Astrocyte of the cerebellum (primary cell): ENCODE measurements around the gene IDH3A.

Source experiments
- DNase-seq: peaks from one replicate; pipeline ENCODE4 v3.0.0-alpha.2; 2011; ENCODE audit warnings: low read depth
- H3K4me3 ChIP-seq: 2 replicates; pipeline ENCODE4 v1.5.1; 2011; ENCODE audit warnings: mild to moderate bottlenecking, low read depth, low read length, moderate library complexity
- CTCF ChIP-seq: IDR thresholded peaks from 2 replicates; pipeline ENCODE4 v1.5.1; 2012; ENCODE audit warnings: low read length, low read depth, moderate library complexity, mild to moderate bottlenecking; ENCODE audit errors: missing control alignments
- in situ Hi-C: cut with HindIII; loops from 2 replicates; pipeline ENCODE4 v1.10.0; 2017; ENCODE audit warnings: low sequenced_read_pairs

IDH3A gene

GRCh38 chr15:78110096-78110495, 39.1 kb upstream of the IDH3A start:
- H3K4me3 ChIP-seq, result no peak overlapping the region
- TF ChIP-seq CTCF, result no peak
- no peak for DNase-seq
- in situ Hi-C loops, result no loop called here

DNA sequence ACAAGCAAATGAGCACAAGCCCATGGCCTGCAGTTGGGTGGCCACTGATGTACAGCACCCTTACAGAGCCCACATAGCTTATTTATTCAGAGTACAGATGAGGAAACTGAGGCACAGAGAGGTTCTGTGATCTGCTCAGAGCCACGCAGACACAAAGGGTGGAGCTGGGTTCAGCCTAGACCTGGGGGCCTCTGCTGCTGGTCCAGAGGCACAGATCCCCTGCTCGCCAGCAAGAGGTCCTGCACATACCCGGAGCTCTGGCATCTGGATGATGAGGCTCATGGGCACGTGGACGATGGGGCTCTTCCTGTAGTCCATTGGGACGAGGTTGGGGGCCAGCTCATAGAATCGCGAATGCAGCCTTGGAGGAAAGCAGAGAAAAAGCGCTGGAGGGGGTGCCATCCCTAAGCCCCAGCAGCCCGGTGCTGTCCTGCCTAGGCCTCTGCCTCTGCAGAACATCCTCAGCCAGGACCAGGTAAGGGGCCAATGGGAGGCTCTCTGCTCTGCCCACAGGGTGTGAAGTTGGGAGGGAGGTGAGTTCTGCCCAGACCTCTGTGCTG, 38.2 kb upstream of the IDH3A start:
- no peak overlapping the region for H3K4me3 ChIP-seq
- TF ChIP-seq CTCF, result no peak
- in situ Hi-C loops, result no loop called here
- DNase-seq, result no peak

DNA sequence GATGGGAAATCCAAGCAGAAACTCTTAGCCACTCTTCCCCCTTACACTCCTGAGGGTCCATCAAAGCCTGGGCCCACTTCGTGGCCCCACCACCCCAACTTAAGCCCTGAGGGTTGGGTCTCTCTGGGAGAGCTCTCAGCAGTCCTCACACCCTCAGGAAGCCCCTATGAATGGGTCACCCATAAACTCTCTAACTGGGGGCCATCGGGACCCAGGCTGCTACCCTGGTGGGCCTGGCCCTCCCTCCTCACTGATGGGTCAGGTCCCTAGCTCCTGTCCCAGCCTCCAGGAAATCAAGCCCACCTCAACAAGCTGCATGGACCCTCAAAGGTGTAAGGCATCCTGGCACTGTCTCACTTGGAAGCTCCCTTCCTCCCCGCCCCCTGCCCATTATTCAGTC, 37.4 kb upstream of the IDH3A start:
- no peak overlapping the region for H3K4me3 ChIP-seq
- no peak for DNase-seq
- no peak for TF ChIP-seq CTCF
- in situ Hi-C loops, result no loop called here

DNA sequence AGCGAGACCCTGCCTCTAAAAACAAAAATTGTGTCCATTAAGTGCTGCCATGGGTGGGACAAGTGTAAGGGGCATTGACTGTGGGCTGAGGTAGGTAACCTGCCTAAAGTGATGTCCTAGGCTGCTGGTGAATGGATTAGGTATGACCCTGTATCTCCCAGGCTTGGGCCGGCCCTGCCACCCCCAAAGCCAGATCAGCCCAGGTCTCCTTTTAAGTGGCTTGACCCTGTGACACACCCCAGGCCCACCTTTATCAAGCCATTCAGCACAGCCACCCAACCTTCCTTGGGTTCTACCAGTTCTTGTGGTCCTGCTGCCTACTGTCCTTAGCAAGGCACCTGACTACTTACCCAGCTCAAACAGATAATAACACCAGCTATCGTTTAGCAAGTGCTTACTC, 36.6 kb upstream of the IDH3A start:
- no peak for TF ChIP-seq CTCF
- in situ Hi-C loops, result no loop called here
- DNase-seq, result no peak
- H3K4me3 ChIP-seq, result no peak overlapping the region

- no peak for DNase-seq
- no peak for TF ChIP-seq CTCF
- H3K4me3 ChIP-seq, result no peak overlapping the region
- in situ Hi-C loops, result no loop called here
Measured at GRCh38 chr15:78120523-78120922, 28.6 kb upstream of the IDH3A start.

- no peak overlapping the region for H3K4me3 ChIP-seq
- in situ Hi-C loops, result no loop called here
- no peak for DNase-seq
- no peak for TF ChIP-seq CTCF
Measured at GRCh38 chr15:78125267-78125666, 23.9 kb upstream of the IDH3A start.

DNA sequence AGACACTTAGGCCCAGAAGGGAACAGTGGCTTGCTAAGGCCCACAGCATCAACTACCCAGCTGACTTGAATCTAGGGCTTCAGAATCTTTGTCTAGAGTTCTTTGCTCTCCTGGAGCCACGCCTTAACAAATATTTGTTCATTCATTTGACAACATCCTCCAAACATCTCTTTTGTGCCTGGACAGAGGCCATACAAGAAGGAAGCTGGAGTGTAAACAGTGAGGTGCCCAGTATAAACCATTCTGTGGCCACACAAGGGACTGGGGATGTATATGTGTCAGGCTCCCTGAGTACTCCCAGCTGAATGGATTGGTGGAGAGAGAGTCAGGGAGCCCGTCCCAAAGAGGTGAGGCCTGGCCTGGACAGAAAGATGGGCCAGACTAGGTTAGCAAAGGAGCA, 21.3 kb upstream of the IDH3A start:
- in situ Hi-C loops, result no loop called here
- no peak overlapping the region for H3K4me3 ChIP-seq
- DNase-seq, result no peak
- no peak for TF ChIP-seq CTCF
